Fibroblast of skin of right quadriceps (primary cell): ENCODE data around the gene RGL1.

Experiments used
- DNase-seq: peaks from one replicate; pipeline ENCODE4 v3.0.0-alpha.2; 2013

RGL1 gene

GRCh38 chr1:183871142-183871541 is 66.2 kb downstream of the RGL1 start:
- DNase-seq: no peak

GRCh38 chr1:183871601-183872000 is 66.7 kb downstream of the RGL1 start:
- DNase-seq: no peak

GRCh38 chr1:183872403-183872802 is 67.5 kb downstream of the RGL1 start:
- DNase-seq: no peak

GRCh38 chr1:183873642-183874041 is 68.7 kb downstream of the RGL1 start:
- no peak for DNase-seq

- DNase-seq: no peak
Observed at GRCh38 chr1:183876309-183876708, 71.4 kb downstream of the RGL1 start.

GRCh38 chr1:183877053-183877720 is 72.3 kb downstream of the RGL1 start:
- no peak for DNase-seq

GRCh38 chr1:183879494-183879893 is 74.6 kb downstream of the RGL1 start:
- no peak for DNase-seq

- DNase-seq: no peak
Observed at GRCh38 chr1:183879966-183880365, 75.0 kb downstream of the RGL1 start.

GRCh38 chr1:183880531-183881243 is 75.8 kb downstream of the RGL1 start:
- DNase-seq: no peak

GRCh38 chr1:183881387-183882131 is 76.6 kb downstream of the RGL1 start:
- DNase-seq: peak; percentile 90

GRCh38 chr1:183882335-183883167 is 77.6 kb downstream of the RGL1 start:
- no peak for DNase-seq

- peak; percentile 64 for DNase-seq
Observed at GRCh38 chr1:183883623-183884022, 78.7 kb downstream of the RGL1 start.

GRCh38 chr1:183884526-183884925 is 79.6 kb downstream of the RGL1 start:
- DNase-seq: no peak

GRCh38 chr1:183885142-183885735 is 80.3 kb downstream of the RGL1 start:
- DNase-seq: peak; percentile 40

- no peak for DNase-seq
Observed at GRCh38 chr1:183886083-183886828, 81.3 kb downstream of the RGL1 start.

GRCh38 chr1:183886853-183887252 is 81.9 kb downstream of the RGL1 start:
- DNase-seq: no peak

GRCh38 chr1:183887826-183888819 is 83.2 kb downstream of the RGL1 start:
- no peak for DNase-seq

- DNase-seq: no peak
Observed at GRCh38 chr1:183889095-183889494, 84.2 kb downstream of the RGL1 start.

- no peak for DNase-seq
Observed at GRCh38 chr1:183891158-183891856, 86.4 kb downstream of the RGL1 start.

GRCh38 chr1:183892351-183892793 is 87.5 kb downstream of the RGL1 start:
- no peak for DNase-seq
